GM23248 (cell line): ENCODE data around the gene PTPRU. TPM values are rescaled to one million over a fixed set of nuclear protein-coding genes. Genes with fewer than 3 reads are reported as not detected.

ENCODE experiments used
- DNase-seq: peaks from one replicate; pipeline ENCODE4 v3.0.0-alpha.2; 2015
- H2AFZ ChIP-seq: fragments of 200-600 bp; sonication (generic); 2 replicates; pipeline ENCODE4 v1.6.1; 2016; ENCODE audit warnings: antibody characterized with exemption
- H3F3A ChIP-seq: fragments of 200-600 bp; sonication (generic); 2 replicates; pipeline ENCODE4 v1.6.1; 2016; ENCODE audit warnings: mild to moderate bottlenecking, antibody characterized with exemption, mixed run types; ENCODE audit not compliant: insufficient read depth
- H3K27ac ChIP-seq: fragments of 200-600 bp; sonication (generic); 2 replicates; pipeline ENCODE4 v1.5.1; 2016; ENCODE audit warnings: mild to moderate bottlenecking
- H3K27me3 ChIP-seq: fragments of 200-600 bp; sonication (generic); replicated peaks from 2 replicates; pipeline ENCODE4 v1.6.1; 2016; ENCODE audit warnings: mild to moderate bottlenecking; ENCODE audit not compliant: insufficient read depth
- H3K36me3 ChIP-seq: fragments of 200-600 bp; sonication (generic); 2 replicates; pipeline ENCODE4 v1.6.1; 2016; ENCODE audit warnings: low read depth, mild to moderate bottlenecking
- H3K4me1 ChIP-seq: fragments of 200-600 bp; sonication (generic); 2 replicates; pipeline ENCODE4 v1.6.1; 2016; ENCODE audit warnings: mild to moderate bottlenecking; ENCODE audit not compliant: insufficient read depth
- H3K4me2 ChIP-seq: fragments of 200-600 bp; sonication (generic); one replicate; pipeline ENCODE4 v1.6.1; 2016; ENCODE audit warnings: mild to moderate bottlenecking; ENCODE audit not compliant: unreplicated experiment
- H3K4me3 ChIP-seq: fragments of 200-600 bp; sonication (generic); 2 replicates; pipeline ENCODE4 v1.5.1; 2016; ENCODE audit warnings: mild to moderate bottlenecking
- H3K79me2 ChIP-seq: fragments of 200-600 bp; sonication (generic); 2 replicates; pipeline ENCODE4 v1.6.1; 2016; ENCODE audit warnings: mild to moderate bottlenecking; ENCODE audit not compliant: insufficient read depth
- H3K9ac ChIP-seq: fragments of 200-600 bp; sonication (generic); 2 replicates; pipeline ENCODE4 v1.6.1; 2016; ENCODE audit warnings: mild to moderate bottlenecking
- H3K9me2 ChIP-seq: fragments of 200-600 bp; sonication (generic); 2 replicates; pipeline ENCODE4 v1.6.1; 2016; ENCODE audit warnings: mixed run types, mild to moderate bottlenecking, moderate library complexity; ENCODE audit not compliant: insufficient read depth
- H3K9me3 ChIP-seq: fragments of 200-600 bp; sonication (generic); one replicate; pipeline ENCODE4 v1.6.1; 2017; ENCODE audit warnings: low read depth
- H4K20me1 ChIP-seq: fragments of 200-600 bp; sonication (generic); 2 replicates; pipeline ENCODE4 v1.6.0; 2016; ENCODE audit not compliant: insufficient read depth
- EZH2 ChIP-seq: fragments of 200-600 bp; sonication (generic); IDR thresholded peaks from 2 replicates; pipeline ENCODE4 v1.6.1; 2018; ENCODE audit warnings: antibody characterized with exemption, mild to moderate bottlenecking; ENCODE audit not compliant: insufficient read depth, poor library complexity, severe bottlenecking
- EZH2phosphoT487 ChIP-seq: fragments of 200-600 bp; sonication (generic); IDR thresholded peaks from 2 replicates; pipeline ENCODE4 v1.6.1; 2018; ENCODE audit warnings: antibody characterized with exemption, moderate library complexity, mild to moderate bottlenecking, low read depth; ENCODE audit not compliant: insufficient read depth
- WGBS, 2 experiments: methylation state at CpG; one replicate each; pipeline ENCODE4 v1.1.6; 2015 to 2017; ENCODE audit warnings: low lambda C conversion rate in 2 of 2, low coverage in 1 of 2; ENCODE audit errors: missing lambda C conversion rate in 2 of 2; 5-methylcytosine and 5-hydroxymethylcytosine counted together
- in situ Hi-C: fragments of 300-500 bp; cut with MboI; formaldehyde crosslinking; loops from 2 replicates; pipeline ENCODE4 v1.15.0; 2020
- polyA plus RNA-seq: library from polyadenylated mRNA; unstranded; fragments of >200 nt; fragmentation: Nextera tagmentation; extraction: Ambion mirVana; gene quantifications from 2 replicates; pipeline ENCODE4 v1.2.1, GENCODE V29; 2016
- total RNA-seq: library from RNA; depleted of rRNA; stranded (reverse); fragments of >200 nt; shearing (Covaris generic); gene quantifications from 2 replicates; pipeline ENCODE4 v1.2.3, GENCODE V29; 2014

The PTPRU gene
- total and polyA plus RNA-seq, 2 experiments from 2014 or later, result 6.2 to 16.8 TPM

DNA sequence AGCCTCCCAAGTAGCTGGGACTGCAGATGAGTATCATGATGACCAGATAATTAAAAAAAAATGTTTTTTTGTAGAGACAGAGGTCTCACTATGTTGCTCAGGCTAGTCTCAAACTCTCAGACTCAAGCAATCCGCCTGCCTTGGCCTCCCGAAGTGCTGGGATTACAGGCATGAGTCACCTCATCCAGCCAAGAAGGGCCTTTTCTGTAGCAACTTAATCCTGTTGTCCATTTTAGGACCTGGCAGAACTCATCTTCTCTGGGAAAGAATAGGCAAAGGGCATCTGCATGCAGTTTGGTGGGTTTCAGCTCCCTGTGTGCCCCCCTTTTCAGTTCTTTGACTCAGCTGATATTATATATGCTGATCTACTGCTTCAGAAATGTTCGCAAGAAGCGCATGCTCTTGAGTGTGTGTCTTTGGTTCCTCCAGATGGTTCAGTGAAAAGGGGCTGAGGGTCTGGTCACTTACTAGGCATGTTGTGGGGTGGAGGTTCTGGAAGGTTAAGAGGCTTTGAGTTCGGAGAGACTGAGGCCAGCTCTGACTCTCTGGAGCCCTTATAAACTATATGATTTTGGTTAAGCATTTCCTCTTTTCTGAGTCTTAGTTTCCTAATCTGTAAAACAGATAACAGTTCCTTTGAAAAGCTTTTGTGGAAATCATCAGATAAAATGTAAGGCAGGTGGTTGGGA lies 35.3 kb upstream of the PTPRU start:
- no peak for TF ChIP-seq EZH2
- TF ChIP-seq EZH2phosphoT487, result no peak
- peak; percentile 23 for DNase-seq
- in situ Hi-C loops, result no loop called here
- no peaks in the 10 kb centered on the region for H3K9me3 ChIP-seq
- no peaks in the 10 kb centered on the region for H4K20me1 ChIP-seq
- no peak overlapping the region for H3K4me2 ChIP-seq
- no peak overlapping the region for H3K4me3 ChIP-seq
- no peak overlapping the region for H2AFZ ChIP-seq
- H3K27me3 ChIP-seq, result no peaks in the 10 kb centered on the region
- H3K79me2 ChIP-seq, result no peaks in the 10 kb centered on the region
- WGBS, 2 experiments, result 93 to 95% methylated on average over 5 of the region's 5 CpGs
- H3K4me1 ChIP-seq, result peaks cover 30% of the 10 kb centered on the region
- no peak overlapping the region for H3K9ac ChIP-seq
- no peaks in the 10 kb centered on the region for H3K9me2 ChIP-seq
- peaks cover 5% of the 10 kb centered on the region; the same call in 1 of the 2 replicates for H3K36me3 ChIP-seq
- H3F3A ChIP-seq, result peaks cover 30% of the 10 kb centered on the region
- H3K27ac ChIP-seq, result no peak overlapping the region

DNA sequence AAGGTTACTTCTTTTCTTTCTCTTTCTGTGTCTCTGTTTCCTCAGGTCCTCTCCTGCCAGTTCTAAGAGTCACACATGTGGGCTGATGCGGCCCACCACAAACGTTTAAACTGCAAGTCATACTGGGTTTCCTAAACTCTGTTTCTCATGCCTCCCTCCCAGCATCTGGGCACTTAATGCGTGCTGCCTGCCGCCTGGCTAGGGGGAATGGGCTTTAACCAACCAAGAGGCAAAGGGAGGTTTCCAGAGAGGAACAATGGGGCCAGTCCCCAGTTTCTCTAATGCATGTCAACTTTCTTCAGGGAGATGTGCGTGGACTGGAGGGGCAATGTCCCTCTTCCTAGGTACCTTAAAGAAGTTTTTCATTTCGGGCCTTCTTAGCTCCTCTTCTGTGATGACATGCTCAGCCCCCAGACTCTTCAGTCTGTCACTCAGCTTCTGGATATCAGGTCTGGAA lies 34.7 kb upstream of the PTPRU start:
- Histone ChIP-seq H3K9me2 (no peaks in the 10 kb centered on the region), H3K9ac (0 out of 2 replicates have a peak overlapping the region, but pooled peaks have one; percentile 58), H3F3A (peaks cover 24% of the 10 kb centered on the region), H3K4me1 (peaks cover 25% of the 10 kb centered on the region), H3K27me3 (no peaks in the 10 kb centered on the region), H3K4me2 (peak overlapping the region; percentile 66), H3K79me2 (no peaks in the 10 kb centered on the region), H3K4me3 (no peak overlapping the region), H2AFZ (peak overlapping the region; percentile 63; the same call in 1 of the 2 replicates), H3K27ac (peak overlapping the region; percentile 78), H3K36me3 (peaks cover 10% of the 10 kb centered on the region; the same call in 1 of the 2 replicates), H3K9me3 (no peaks in the 10 kb centered on the region), H4K20me1 (no peaks in the 10 kb centered on the region)
- DNase-seq, result no peak
- 85 to 88% methylated on average over 6 of the region's 6 CpGs for WGBS, 2 experiments
- no peak for TF ChIP-seq EZH2
- TF ChIP-seq EZH2phosphoT487, result no peak
- in situ Hi-C loops, result no loop called here

DNA sequence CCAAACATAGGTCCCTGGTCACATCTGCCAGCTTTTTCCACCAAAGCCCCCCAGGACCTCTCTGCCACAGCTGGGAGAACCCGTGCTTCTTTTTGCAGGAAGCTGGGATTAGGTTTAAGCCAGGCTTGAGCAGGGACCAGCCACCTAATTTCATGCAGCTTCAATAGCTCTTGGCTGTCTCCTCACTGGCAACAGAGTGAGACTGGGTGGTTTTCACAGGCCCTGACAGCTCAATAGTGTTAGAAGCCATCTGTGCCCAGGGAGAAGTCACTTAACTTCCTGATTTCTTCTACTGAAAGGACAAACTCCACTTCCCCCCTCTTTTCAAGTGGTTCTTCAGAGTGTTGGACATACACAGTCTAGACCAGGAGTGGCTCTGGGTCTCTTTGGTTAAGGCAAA lies 34.3 kb upstream of the PTPRU start:
- Histone ChIP-seq H3F3A (peaks cover 22% of the 10 kb centered on the region), H3K9ac (peak overlapping the region; percentile 58), H3K9me2 (no peaks in the 10 kb centered on the region), H3K9me3 (no peaks in the 10 kb centered on the region), H3K27me3 (no peaks in the 10 kb centered on the region), H3K4me2 (peak overlapping the region; percentile 66), H3K36me3 (peaks cover 10% of the 10 kb centered on the region; the same call in 1 of the 2 replicates), H3K4me3 (no peak overlapping the region), H3K27ac (peak overlapping the region; percentile 78), H3K4me1 (peaks cover 21% of the 10 kb centered on the region), H2AFZ (peak overlapping the region; percentile 63), H4K20me1 (no peaks in the 10 kb centered on the region), H3K79me2 (no peaks in the 10 kb centered on the region)
- DNase-seq, result peak; percentile 7
- in situ Hi-C loops, result no loop called here
- TF ChIP-seq EZH2 (no peak), EZH2phosphoT487 (no peak)
- WGBS, 2 experiments, result 8 to 15% methylated on average over 1 of the region's 1 CpG

DNA sequence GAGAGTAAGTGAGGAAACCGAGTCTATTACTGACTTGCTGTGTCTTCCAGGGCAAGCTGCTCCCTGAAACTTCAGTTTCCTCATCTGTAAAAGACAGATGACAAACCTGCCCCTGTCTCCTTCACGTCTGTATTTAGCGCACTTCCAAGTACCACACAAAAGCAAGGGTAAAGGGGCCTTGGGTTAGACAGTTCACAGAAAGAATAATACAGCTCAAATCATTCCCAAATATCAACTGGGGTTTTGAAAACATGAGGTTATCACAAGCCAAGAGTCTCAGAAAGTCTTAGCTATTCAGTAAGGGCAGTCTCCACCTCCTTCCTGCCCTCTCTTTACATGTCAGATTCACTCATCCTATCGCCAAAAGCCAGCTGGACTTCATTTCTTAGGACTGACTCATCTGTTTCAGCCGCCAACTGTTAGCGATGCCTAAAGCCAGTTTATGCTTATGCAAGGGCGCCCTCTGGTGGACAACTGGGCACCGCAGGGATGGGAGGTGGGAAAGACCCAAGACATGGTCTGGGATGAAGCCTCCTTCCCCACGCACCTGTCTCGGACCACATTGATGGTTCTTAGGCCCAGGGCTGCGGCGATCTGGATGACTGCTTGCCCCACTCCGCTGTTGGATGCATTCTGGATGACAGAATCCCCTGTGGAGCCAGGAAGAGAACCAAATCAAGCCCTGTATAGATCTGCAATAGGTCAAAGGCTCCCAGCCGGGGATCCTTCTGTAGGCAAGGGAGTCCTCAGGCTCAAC lies 33.6 kb upstream of the PTPRU start:
- WGBS, 2 experiments, result 8 to 9% methylated on average over 14 of the region's 14 CpGs
- DNase-seq, result peak; percentile 98
- in situ Hi-C loops, result no loop called here

More for the DNA sequence above, 33.6 kb upstream of the PTPRU start:
- Histone ChIP-seq H3K79me2 (no peaks in the 10 kb centered on the region), H4K20me1 (no peaks in the 10 kb centered on the region), H3K27me3 (no peaks in the 10 kb centered on the region), H3F3A (peaks cover 15% of the 10 kb centered on the region), H3K36me3 (peaks cover 10% of the 10 kb centered on the region; the same call in 1 of the 2 replicates), H3K9me2 (no peaks in the 10 kb centered on the region), H3K27ac (peak overlapping the region; percentile 78), H3K4me3 (no peak overlapping the region), H3K9ac (peak overlapping the region; percentile 58), H3K4me2 (peak overlapping the region; percentile 66), H3K9me3 (no peaks in the 10 kb centered on the region), H3K4me1 (peaks cover 14% of the 10 kb centered on the region), H2AFZ (peak overlapping the region; percentile 63)
- TF ChIP-seq EZH2 (no peak), EZH2phosphoT487 (no peak)
